Hepatocyte (in vitro differentiated cells): ENCODE data around the gene GTF3C1. TPM values are rescaled to one million over a fixed set of nuclear protein-coding genes. Genes with fewer than 3 reads are reported as not detected.

Experiments
- DNase-seq: peaks from one replicate; pipeline ENCODE4 v3.0.0-alpha.2; 2016; ENCODE audit warnings: low spot score
- H2AFZ ChIP-seq: fragments of 200-600 bp; sonication (generic); 2 replicates; pipeline ENCODE4 v1.6.0; 2016; ENCODE audit warnings: antibody characterized with exemption, mild to moderate bottlenecking
- H3K27ac ChIP-seq: fragments of 200-600 bp; sonication (generic); 2 replicates; pipeline ENCODE4 v1.5.1; 2016; ENCODE audit warnings: mild to moderate bottlenecking
- H3K27me3 ChIP-seq: fragments of 200-600 bp; sonication (generic); 2 replicates; pipeline ENCODE4 v1.6.1; 2016
- H3K36me3 ChIP-seq: fragments of 200-600 bp; sonication (generic); replicated peaks from 2 replicates; pipeline ENCODE4 v1.5.1; 2016; ENCODE audit warnings: low read depth; ENCODE audit not compliant: insufficient read depth
- H3K4me1 ChIP-seq: fragments of 200-600 bp; sonication (generic); 2 replicates; pipeline ENCODE4 v1.5.1; 2016; ENCODE audit warnings: mild to moderate bottlenecking, moderate library complexity; ENCODE audit not compliant: insufficient read depth
- H3K4me2 ChIP-seq: fragments of 200-600 bp; sonication (generic); 2 replicates; pipeline ENCODE4 v1.6.0; 2016
- H3K4me3 ChIP-seq: fragments of 200-600 bp; sonication (generic); 2 replicates; pipeline ENCODE4 v1.5.1; 2016; ENCODE audit warnings: mild to moderate bottlenecking
- H3K79me2 ChIP-seq: fragments of 200-600 bp; sonication (generic); 2 replicates; pipeline ENCODE4 v1.6.0; 2017; ENCODE audit warnings: mild to moderate bottlenecking
- H3K9me2 ChIP-seq: fragments of 200-600 bp; sonication (generic); replicated peaks from 2 replicates; pipeline ENCODE4 v1.6.0; 2017; ENCODE audit warnings: mild to moderate bottlenecking; ENCODE audit not compliant: insufficient read depth
- H3K9me3 ChIP-seq: fragments of 200-600 bp; sonication (generic); 2 replicates; pipeline ENCODE4 v1.5.1; 2016; ENCODE audit warnings: low read depth, mild to moderate bottlenecking
- H4K20me1 ChIP-seq: fragments of 200-600 bp; sonication (generic); 2 replicates; pipeline ENCODE4 v1.6.0; 2016; ENCODE audit warnings: mild to moderate bottlenecking; ENCODE audit not compliant: insufficient read depth, poor library complexity, severe bottlenecking
- EZH2 ChIP-seq: fragments of 200-600 bp; sonication (generic); IDR thresholded peaks from 2 replicates; pipeline ENCODE4 v1.6.1; 2016; ENCODE audit warnings: antibody characterized with exemption, mild to moderate bottlenecking, borderline replicate concordance
- EZH2phosphoT487 ChIP-seq: fragments of 200-600 bp; sonication (generic); IDR thresholded peaks from one replicate; pipeline ENCODE4 v1.6.1; 2018; ENCODE audit warnings: antibody characterized with exemption, mild to moderate bottlenecking, low read depth, moderate library complexity; ENCODE audit not compliant: unreplicated experiment, severe bottlenecking
- WGBS: methylation state at CpG from one replicate; pipeline ENCODE4 v1.1.6; 2016; ENCODE audit warnings: low lambda C conversion rate; ENCODE audit errors: missing lambda C conversion rate; 5-methylcytosine and 5-hydroxymethylcytosine counted together
- polyA plus RNA-seq: library from polyadenylated mRNA; unstranded; fragments of >200 nt; fragmentation: Nextera tagmentation; extraction: Ambion mirVana; gene quantifications from 2 replicates; pipeline ENCODE4 v1.2.1, GENCODE V29; 2016
- total RNA-seq: library from RNA; depleted of rRNA; stranded (reverse); fragments of >200 nt; gene quantifications from 2 replicates; pipeline ENCODE4 v1.2.3, GENCODE V29; 2014
- TF ChIP-seq, protein P1 (sequence below): fragments of 200-600 bp; sonication (generic); IDR thresholded peaks from 2 replicates; pipeline ENCODE4 v1.5.1; 2016; ENCODE audit warnings: antibody characterized with exemption, mild to moderate bottlenecking; ENCODE audit not compliant: poor library complexity

GTF3C1 gene
- total and polyA plus RNA-seq, 2 experiments from 2014 or later = 41.5 to 59.6 TPM

DNA sequence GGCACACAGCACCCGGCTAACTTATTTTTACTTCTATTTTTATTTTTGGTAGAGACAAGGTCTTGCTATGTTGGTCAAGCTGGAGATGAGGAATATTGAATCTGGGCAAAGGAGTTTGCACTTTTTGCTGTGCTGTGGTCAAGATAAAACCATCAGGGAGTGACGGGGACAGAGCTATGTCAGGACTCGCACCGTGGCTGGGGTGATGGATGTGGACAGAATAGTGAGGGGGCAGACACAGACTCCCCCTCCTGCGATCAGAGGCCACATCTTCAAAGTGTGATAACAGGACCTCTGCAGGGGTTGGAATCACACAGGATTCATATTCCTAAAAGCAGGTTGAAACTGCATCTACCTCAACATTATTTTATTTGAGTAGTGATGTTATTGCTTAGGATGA lies 122.2 kb downstream of the GTF3C1 start:
- Histone ChIP-seq H4K20me1 (no peaks in the 10 kb centered on the region), H3K27me3 (no peaks in the 10 kb centered on the region), H3K9me3 (peaks cover 6% of the 10 kb centered on the region), H3K4me1 (no peaks in the 10 kb centered on the region), H3K79me2 (no peaks in the 10 kb centered on the region), H3K36me3 (no peaks in the 10 kb centered on the region), H3K9me2 (no peaks in the 10 kb centered on the region), H3K4me2 (no peak overlapping the region), H2AFZ (no peak overlapping the region), H3K4me3 (no peak overlapping the region), H3K27ac (no peak overlapping the region)
- WGBS = 88% methylated on average over 5 of the region's 5 CpGs
- TF ChIP-seq, protein P1, sequence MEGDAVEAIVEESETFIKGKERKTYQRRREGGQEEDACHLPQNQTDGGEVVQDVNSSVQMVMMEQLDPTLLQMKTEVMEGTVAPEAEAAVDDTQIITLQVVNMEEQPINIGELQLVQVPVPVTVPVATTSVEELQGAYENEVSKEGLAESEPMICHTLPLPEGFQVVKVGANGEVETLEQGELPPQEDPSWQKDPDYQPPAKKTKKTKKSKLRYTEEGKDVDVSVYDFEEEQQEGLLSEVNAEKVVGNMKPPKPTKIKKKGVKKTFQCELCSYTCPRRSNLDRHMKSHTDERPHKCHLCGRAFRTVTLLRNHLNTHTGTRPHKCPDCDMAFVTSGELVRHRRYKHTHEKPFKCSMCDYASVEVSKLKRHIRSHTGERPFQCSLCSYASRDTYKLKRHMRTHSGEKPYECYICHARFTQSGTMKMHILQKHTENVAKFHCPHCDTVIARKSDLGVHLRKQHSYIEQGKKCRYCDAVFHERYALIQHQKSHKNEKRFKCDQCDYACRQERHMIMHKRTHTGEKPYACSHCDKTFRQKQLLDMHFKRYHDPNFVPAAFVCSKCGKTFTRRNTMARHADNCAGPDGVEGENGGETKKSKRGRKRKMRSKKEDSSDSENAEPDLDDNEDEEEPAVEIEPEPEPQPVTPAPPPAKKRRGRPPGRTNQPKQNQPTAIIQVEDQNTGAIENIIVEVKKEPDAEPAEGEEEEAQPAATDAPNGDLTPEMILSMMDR = no peak
- TF ChIP-seq EZH2phosphoT487 (no peak), EZH2 (no peak)
- DNase-seq = no peak

DNA sequence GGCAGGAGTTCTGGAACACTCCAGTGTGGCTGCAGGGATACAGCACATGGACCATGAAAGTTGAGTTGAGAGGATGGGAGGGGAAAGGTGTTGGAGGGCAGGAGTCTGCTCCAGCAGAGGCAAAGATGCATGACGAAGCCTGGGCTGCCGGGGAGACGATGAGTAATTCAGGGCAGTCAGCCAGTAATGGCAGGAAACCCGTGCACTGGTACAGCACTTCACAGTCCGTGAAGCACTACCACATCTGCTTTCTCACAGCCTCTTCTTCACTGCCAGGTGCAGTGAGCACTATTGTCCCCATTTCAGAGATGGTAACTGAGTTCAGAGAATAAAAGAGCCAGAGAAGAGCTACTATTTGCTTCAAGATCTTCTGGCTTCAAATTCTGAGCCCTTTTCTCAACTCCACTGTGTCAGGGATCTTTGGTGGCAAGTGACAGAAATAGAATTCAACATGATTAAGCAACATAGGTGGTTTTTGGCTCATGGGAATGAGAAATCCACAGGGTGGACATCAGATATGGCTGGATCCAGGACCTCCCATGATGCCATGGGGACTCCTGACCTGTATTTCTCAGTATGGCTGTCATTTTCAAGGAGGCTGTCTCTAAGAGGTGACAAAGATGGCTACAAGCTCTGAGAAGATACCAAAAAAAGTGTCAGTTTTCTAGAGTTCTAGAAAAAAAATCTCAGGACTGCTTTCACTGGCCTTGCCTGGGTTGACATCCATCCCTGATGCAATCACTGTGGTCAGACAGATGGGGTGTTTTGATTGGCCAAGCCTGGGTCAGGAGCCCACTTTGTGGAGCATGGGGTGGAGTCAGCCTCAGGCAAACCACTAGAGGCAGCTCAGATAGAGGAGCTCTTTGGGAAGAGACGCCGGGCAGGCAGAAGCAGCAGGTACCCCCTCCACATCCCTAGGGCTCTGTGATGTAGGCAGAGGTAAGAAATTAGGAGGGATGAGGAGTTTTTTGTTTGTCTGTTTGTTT lies 123.0 kb downstream of the GTF3C1 start:
- Histone ChIP-seq H3K9me3 (peaks cover 7% of the 10 kb centered on the region), H3K27ac (no peak overlapping the region), H3K79me2 (no peaks in the 10 kb centered on the region), H3K9me2 (no peaks in the 10 kb centered on the region), H3K4me2 (no peak overlapping the region), H3K4me3 (no peak overlapping the region), H2AFZ (no peak overlapping the region), H3K36me3 (no peaks in the 10 kb centered on the region), H3K4me1 (no peaks in the 10 kb centered on the region), H4K20me1 (no peaks in the 10 kb centered on the region), H3K27me3 (no peaks in the 10 kb centered on the region)
- WGBS = 65% methylated on average over 7 of the region's 7 CpGs
- no peak for TF ChIP-seq EZH2phosphoT487
- TF ChIP-seq, protein P1 = no peak
- no peak for TF ChIP-seq EZH2
- no peak for DNase-seq

DNA sequence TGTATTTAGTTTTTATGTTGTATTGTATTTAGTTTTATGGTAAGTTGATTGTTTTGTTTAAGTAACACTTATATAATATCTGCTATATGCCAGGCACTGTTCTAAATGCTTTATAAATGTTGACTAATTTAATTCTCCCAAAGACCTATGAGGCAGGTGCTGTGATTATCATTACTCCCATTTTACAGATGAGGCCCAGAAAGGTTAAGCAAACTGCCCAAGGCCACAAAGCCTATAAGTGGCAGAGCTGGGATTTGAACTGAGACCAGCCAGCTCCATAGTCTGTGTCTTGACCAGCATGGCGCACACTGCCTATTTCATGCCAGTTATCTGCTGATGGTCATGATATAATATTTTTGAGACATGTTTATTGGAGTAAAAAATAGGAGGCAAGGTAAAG lies 123.8 kb downstream of the GTF3C1 start:
- H3K27me3 ChIP-seq = no peaks in the 10 kb centered on the region
- 100% methylated on average over 1 of the region's 1 CpG for WGBS
- H3K9me3 ChIP-seq = peaks cover 7% of the 10 kb centered on the region
- TF ChIP-seq EZH2phosphoT487 (no peak), EZH2 (no peak)
- TF ChIP-seq, protein P1 = no peak
- H2AFZ ChIP-seq = no peak overlapping the region
- no peak overlapping the region for H3K27ac ChIP-seq
- no peak overlapping the region for H3K4me3 ChIP-seq
- H3K4me2 ChIP-seq = no peak overlapping the region
- DNase-seq = no peak
- H3K9me2 ChIP-seq = no peaks in the 10 kb centered on the region
- no peaks in the 10 kb centered on the region for H4K20me1 ChIP-seq
- no peaks in the 10 kb centered on the region for H3K79me2 ChIP-seq
- H3K36me3 ChIP-seq = no peaks in the 10 kb centered on the region
- H3K4me1 ChIP-seq = no peaks in the 10 kb centered on the region
